Progenitor cell of endocrine pancreas (in vitro differentiated cells): Measurements from ENCODE around the gene NTN4. TPM values are rescaled to one million over a fixed set of nuclear protein-coding genes. Genes with fewer than 3 reads are reported as not detected.

ENCODE experiments used
- DNase-seq: peaks from one replicate; pipeline ENCODE4 v3.0.0; 2021; ENCODE audit warnings: low spot score; ENCODE audit not compliant: unreplicated experiment
- H3K27ac Mint-ChIP-seq: 2 replicates; pipeline ENCODE4 v1.8.0; 2021; ENCODE audit warnings: mild to moderate bottlenecking, moderate library complexity, mixed read lengths
- H3K27me3 Mint-ChIP-seq: 2 replicates; pipeline ENCODE4 v1.8.0; 2021; ENCODE audit warnings: mixed read lengths
- H3K36me3 Mint-ChIP-seq: 2 replicates; pipeline ENCODE4 v1.8.0; 2022; ENCODE audit warnings: mixed read lengths; ENCODE audit not compliant: insufficient read depth
- H3K4me1 Mint-ChIP-seq: 2 replicates; pipeline ENCODE4 v1.8.0; 2021; ENCODE audit warnings: low read depth, mixed read lengths
- H3K4me3 Mint-ChIP-seq: 2 replicates; pipeline ENCODE4 v1.8.0; 2021; ENCODE audit warnings: low read depth, mild to moderate bottlenecking, moderate library complexity, mixed read lengths
- H3K9me3 Mint-ChIP-seq: 2 replicates; pipeline ENCODE4 v1.8.0; 2021; ENCODE audit warnings: low read depth, mixed read lengths
- CTCF ChIP-seq: fragments of 200-600 bp; sonication (generic); IDR thresholded peaks from one replicate; pipeline ENCODE4 v1.5.0; 2021; ENCODE audit warnings: antibody characterized with exemption, mild to moderate bottlenecking; ENCODE audit not compliant: unreplicated experiment
- total RNA-seq: library from RNA; stranded (reverse); gene quantifications from 2 replicates; pipeline ENCODE4 v1.2.1, GENCODE V29; 2021

NTN4 gene
- total RNA-seq, 1 donor from 2014 or later, result 7.4 TPM

GRCh38 chr12:95763809-95764253 lies 26.7 kb downstream of the NTN4 start:
- H3K4me1 Mint-ChIP-seq, result peaks cover 9% of the 10 kb centered on the region
- no peak for DNase-seq
- no peaks in the 10 kb centered on the region for H3K36me3 Mint-ChIP-seq
- no peak overlapping the region for H3K27ac Mint-ChIP-seq
- no peak overlapping the region for H3K4me3 Mint-ChIP-seq
- H3K27me3 Mint-ChIP-seq, result no peaks in the 10 kb centered on the region
- TF ChIP-seq CTCF, result no peak
- H3K9me3 Mint-ChIP-seq, result peaks cover 2% of the 10 kb centered on the region

- H3K27me3 Mint-ChIP-seq, result no peaks in the 10 kb centered on the region
- peaks cover 2% of the 10 kb centered on the region for H3K9me3 Mint-ChIP-seq
- H3K27ac Mint-ChIP-seq, result no peak overlapping the region
- no peak for DNase-seq
- H3K4me1 Mint-ChIP-seq, result peaks cover 9% of the 10 kb centered on the region
- no peak overlapping the region for H3K4me3 Mint-ChIP-seq
- H3K36me3 Mint-ChIP-seq, result no peaks in the 10 kb centered on the region
- no peak for TF ChIP-seq CTCF
Measured at GRCh38 chr12:95762123-95762785, 28.3 kb downstream of the NTN4 start.

GRCh38 chr12:95760371-95760770 lies 30.2 kb downstream of the NTN4 start:
- H3K4me1 Mint-ChIP-seq, result peaks cover 12% of the 10 kb centered on the region
- H3K27me3 Mint-ChIP-seq, result no peaks in the 10 kb centered on the region
- H3K4me3 Mint-ChIP-seq, result no peak overlapping the region
- no peak for TF ChIP-seq CTCF
- no peaks in the 10 kb centered on the region for H3K36me3 Mint-ChIP-seq
- peaks cover 2% of the 10 kb centered on the region for H3K9me3 Mint-ChIP-seq
- DNase-seq, result no peak
- H3K27ac Mint-ChIP-seq, result no peak overlapping the region

GRCh38 chr12:95759718-95760117 lies 30.8 kb downstream of the NTN4 start:
- no peaks in the 10 kb centered on the region for H3K27me3 Mint-ChIP-seq
- H3K36me3 Mint-ChIP-seq, result no peaks in the 10 kb centered on the region
- no peak for TF ChIP-seq CTCF
- peaks cover 2% of the 10 kb centered on the region for H3K9me3 Mint-ChIP-seq
- no peak overlapping the region for H3K4me3 Mint-ChIP-seq
- DNase-seq, result no peak
- H3K4me1 Mint-ChIP-seq, result peaks cover 16% of the 10 kb centered on the region
- no peak overlapping the region for H3K27ac Mint-ChIP-seq

GRCh38 chr12:95759039-95759438 lies 31.5 kb downstream of the NTN4 start:
- H3K27me3 Mint-ChIP-seq, result no peaks in the 10 kb centered on the region
- H3K9me3 Mint-ChIP-seq, result peaks cover 2% of the 10 kb centered on the region
- no peak for DNase-seq
- H3K4me1 Mint-ChIP-seq, result peaks cover 20% of the 10 kb centered on the region
- no peak overlapping the region for H3K27ac Mint-ChIP-seq
- TF ChIP-seq CTCF, result no peak
- no peaks in the 10 kb centered on the region for H3K36me3 Mint-ChIP-seq
- no peak overlapping the region for H3K4me3 Mint-ChIP-seq
